ENCODE data around the gene KLHL36.
A peak's percentile ranks its signal among the peaks of the same experiment; 100 is the strongest.
"Not testable (repeated sequence)": the region's sequence is repeated elsewhere in the genome, so short reads cannot be mapped to it uniquely, and the experiment has no call there.

Gene KLHL36

DNA sequence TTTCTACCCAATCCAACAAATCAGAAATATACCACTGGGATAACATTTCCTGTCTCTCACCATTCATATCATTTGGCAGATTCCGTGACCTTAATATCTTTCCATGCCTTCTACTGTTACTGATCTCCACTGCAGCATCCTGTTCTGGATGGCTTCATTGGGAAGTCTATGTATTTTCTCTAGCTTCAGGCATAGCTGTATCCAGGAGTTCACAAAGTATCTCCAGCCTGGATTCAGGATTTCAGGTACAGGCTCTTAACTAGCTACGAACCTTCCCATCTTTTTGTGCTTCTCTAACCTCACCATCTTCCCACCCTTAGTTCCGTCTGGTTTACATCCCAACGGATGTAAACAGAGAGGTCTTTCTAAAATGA is 36.3 kb downstream of the KLHL36 start:
- no peak for TF ChIP-seq CTCF (IDR thresholded peaks at IDR 0.05; ENCODE audit: extremely low read depth, missing control alignments)
- DNase-seq (ENCODE audit: low spot score): no peak

GRCh38 chr16:84685210-84685609 is 36.9 kb downstream of the KLHL36 start:
- no peak for DNase-seq (ENCODE audit: low spot score)
- TF ChIP-seq CTCF (IDR thresholded peaks at IDR 0.05; ENCODE audit: extremely low read depth, missing control alignments): no peak

GRCh38 chr16:84686707-84687298 is 38.5 kb downstream of the KLHL36 start:
- TF ChIP-seq CTCF (IDR thresholded peaks at IDR 0.05; ENCODE audit: extremely low read depth, missing control alignments): no peak
- peak; percentile 6 for DNase-seq (ENCODE audit: low spot score)

- DNase-seq (ENCODE audit: low spot score): peak; percentile 56
- no peak for TF ChIP-seq CTCF (IDR thresholded peaks at IDR 0.05; ENCODE audit: extremely low read depth, missing control alignments)
Observed at GRCh38 chr16:84687715-84688114, 39.4 kb downstream of the KLHL36 start.

DNA sequence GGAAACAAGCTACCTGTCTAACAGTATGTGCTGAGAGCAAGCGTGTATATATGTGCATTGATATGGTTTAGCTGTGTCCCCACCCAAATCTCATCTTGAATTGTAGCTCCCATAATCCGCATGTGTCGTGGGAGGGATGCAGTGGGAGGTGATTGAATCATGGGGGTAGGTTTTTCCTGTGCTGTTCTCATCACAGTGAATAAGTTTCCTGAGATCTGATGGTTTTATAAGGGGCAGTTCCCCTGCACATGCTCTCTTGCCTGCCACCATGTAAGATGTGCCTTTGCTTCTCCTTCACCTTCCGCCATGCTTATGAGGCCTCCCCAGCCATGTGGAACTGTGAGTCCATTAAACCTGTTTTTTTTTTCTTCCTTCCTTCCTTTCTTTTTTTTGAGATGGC is 39.9 kb downstream of the KLHL36 start:
- DNase-seq (ENCODE audit: low spot score): not testable (repeated sequence)

GRCh38 chr16:84689111-84689510 is 40.8 kb downstream of the KLHL36 start:
- no peak for DNase-seq (ENCODE audit: low spot score)
- TF ChIP-seq CTCF (IDR thresholded peaks at IDR 0.05; ENCODE audit: extremely low read depth, missing control alignments): no peak

DNA sequence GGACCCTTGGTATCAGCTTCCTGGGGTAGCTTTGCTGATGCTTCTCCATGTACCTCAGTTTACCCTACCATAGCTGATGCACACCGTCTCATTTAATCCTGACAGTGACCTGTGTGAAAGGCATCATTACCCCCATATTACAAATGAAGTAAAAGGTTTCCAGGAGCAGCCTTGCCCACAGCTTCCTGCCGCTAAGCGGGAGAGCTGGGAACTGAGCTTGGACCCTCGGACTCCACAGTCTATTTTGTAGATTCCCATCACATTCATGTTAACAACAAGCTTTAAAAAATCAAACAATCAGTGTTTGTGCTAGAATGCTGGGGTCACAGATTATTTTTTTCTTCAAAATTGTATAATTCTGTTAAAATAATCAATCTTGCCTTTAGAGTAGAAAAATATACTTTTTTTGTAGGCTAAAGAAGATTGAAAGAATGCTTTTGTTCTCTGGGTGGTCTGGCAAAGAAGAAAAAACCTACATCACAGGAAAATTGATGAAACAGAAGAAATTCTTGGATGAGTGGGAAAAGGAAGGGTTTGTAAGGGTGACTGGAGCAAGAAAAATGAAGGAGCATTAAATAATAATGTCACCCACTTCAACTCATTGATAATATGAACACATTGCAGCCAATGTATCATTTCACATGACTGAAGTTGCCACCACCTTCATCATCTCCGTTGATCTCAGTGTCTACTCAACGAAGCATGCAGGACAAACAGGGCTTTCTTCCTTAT is 41.9 kb downstream of the KLHL36 start:
- TF ChIP-seq CTCF (IDR thresholded peaks at IDR 0.05; ENCODE audit: extremely low read depth, missing control alignments): no peak
- DNase-seq (ENCODE audit: low spot score): no peak
